ENCODE results near the gene ZNF214. TPM values are rescaled to one million over a fixed set of nuclear protein-coding genes. Genes with fewer than 3 reads are reported as not detected.

ZNF214 gene
- total RNA-seq, 2 experiments from 2014 or later: not detected

DNA sequence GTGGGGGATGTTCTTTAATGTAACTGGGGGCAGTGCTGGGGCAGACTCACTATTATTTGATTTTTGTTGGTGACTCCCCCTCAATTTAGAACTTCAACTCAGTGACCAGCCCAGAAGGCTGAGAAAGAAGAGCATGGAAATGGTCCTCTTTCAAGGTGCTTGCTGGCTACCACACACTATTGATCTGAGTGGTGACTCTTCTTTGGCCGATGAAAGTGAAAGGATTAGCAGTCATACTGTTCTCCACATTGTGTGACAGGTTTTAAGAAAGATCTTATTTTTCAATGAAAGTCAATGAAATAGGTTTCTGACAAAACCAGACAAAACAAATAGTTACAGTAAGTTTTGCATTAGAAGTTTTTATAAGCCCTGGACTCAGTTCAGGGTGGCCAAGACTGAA lies 30.0 kb upstream of the ZNF214 start:
- POLR2A ChIA-PET: interaction anchor here (0.6 kb wide), 1 partner anchor 250 kb away, joined by 4 read pairs; no protein-coding TSS in a partner anchor
- DNase-seq: no peak
- no peak for ATAC-seq
- Mint-ChIP-seq H3K27me3 (peaks cover 3% of the 10 kb centered on the region), H3K36me3 (ENCODE audit: low read depth) (no peaks in the 10 kb centered on the region), H3K4me1 (ENCODE audit: low read depth) (no peaks in the 10 kb centered on the region), H3K4me3 (no peak overlapping the region), H3K9me3 (no peaks in the 10 kb centered on the region), H3K27ac (no peak overlapping the region)
- TF ChIP-seq, protein P1, sequence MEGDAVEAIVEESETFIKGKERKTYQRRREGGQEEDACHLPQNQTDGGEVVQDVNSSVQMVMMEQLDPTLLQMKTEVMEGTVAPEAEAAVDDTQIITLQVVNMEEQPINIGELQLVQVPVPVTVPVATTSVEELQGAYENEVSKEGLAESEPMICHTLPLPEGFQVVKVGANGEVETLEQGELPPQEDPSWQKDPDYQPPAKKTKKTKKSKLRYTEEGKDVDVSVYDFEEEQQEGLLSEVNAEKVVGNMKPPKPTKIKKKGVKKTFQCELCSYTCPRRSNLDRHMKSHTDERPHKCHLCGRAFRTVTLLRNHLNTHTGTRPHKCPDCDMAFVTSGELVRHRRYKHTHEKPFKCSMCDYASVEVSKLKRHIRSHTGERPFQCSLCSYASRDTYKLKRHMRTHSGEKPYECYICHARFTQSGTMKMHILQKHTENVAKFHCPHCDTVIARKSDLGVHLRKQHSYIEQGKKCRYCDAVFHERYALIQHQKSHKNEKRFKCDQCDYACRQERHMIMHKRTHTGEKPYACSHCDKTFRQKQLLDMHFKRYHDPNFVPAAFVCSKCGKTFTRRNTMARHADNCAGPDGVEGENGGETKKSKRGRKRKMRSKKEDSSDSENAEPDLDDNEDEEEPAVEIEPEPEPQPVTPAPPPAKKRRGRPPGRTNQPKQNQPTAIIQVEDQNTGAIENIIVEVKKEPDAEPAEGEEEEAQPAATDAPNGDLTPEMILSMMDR (IDR thresholded peaks at IDR 0.05): no peak
- CTCF ChIA-PET: no interaction called here
- intact Hi-C loops (cut with micrococcal nuclease): no loop called here

DNA sequence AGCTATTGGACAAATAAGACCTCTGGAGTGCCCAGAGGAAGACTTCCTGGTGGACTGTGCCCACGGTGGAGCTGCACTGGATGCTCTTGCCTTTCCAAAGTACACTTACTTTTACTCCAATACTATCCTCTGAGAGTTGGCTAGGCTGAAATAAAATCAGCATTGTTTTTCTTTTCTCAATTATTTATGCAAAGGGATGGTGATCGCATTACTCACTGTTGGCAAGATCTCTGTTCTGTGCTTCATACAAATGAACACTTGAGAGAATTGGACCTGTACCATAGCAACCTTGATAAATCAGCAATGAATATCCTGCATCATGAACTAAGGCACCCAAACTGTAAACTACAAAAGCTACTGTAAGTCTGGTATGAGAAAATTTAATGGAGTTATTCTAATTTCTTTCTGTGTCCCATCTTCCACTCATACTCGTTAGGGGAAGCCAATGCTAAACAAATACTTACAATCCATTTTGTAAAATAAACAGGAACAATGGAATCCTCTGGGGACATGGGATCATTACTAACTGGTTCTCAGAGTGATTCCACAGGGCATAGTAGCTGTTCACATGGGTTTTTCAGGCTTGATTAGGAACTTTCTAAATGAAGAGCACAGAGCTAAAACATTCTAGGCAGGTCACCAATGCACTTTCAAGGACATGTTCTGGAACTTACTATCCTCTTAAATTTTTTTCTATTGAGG lies 26.5 kb upstream of the ZNF214 start:
- Mint-ChIP-seq H3K4me3 (no peak overlapping the region), H3K27ac (no peak overlapping the region), H3K36me3 (ENCODE audit: low read depth) (no peaks in the 10 kb centered on the region), H3K27me3 (peaks cover 6% of the 10 kb centered on the region), H3K4me1 (ENCODE audit: low read depth) (no peaks in the 10 kb centered on the region), H3K9me3 (no peaks in the 10 kb centered on the region)
- CTCF ChIA-PET: interaction anchor here (0.8 kb wide), 1 partner anchor 308 kb away, joined by 3 read pairs; no protein-coding TSS in a partner anchor
- DNase-seq (no peak), ATAC-seq (no peak)
- TF ChIP-seq, protein P1 (IDR thresholded peaks at IDR 0.05): no peak
- intact Hi-C loops (cut with micrococcal nuclease): no loop called here
- POLR2A ChIA-PET: no interaction called here

DNA sequence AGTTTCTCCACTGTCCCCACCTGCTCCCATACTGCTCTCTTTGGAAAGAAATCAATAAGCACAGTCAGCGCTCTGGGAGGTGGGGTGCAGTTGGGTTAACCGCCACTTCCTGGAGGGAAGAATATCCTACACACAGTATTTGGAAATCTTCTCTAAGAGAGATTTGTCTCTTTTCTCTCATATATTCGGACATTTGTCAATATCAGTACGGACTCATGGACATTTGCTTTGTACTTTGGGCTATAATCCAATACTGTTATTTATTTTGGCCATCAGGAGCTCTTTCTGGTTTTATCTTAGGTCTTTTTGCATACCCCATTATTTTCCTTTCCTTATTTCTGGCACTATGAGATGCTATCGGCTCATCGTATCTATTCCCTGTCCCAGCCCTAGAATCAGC lies 13.9 kb upstream of the ZNF214 start:
- Mint-ChIP-seq H3K4me3 (no peak overlapping the region), H3K4me1 (ENCODE audit: low read depth) (no peaks in the 10 kb centered on the region)

DNA sequence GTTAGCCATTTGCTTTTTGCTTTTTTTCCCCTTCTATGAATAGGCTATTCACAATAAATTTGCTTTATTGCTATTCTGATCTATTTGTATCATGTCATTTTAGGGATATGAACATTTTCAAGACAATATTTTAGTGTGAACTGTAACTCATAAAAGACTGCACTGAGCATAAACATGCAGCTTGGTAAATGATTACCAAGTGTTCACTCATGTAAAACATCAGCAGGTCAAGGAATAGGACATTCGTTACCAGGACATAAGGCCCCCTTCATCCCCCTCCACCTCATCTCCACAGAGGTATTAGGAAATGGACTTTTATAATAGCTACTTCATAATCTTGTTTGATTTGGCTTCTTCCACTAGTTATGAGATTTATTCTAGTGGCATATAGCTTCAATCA lies 12.5 kb upstream of the ZNF214 start:
- no peaks in the 10 kb centered on the region for H3K4me1 Mint-ChIP-seq (ENCODE audit: low read depth)
- CTCF ChIA-PET: no interaction called here
- DNase-seq (no peak), ATAC-seq (no peak)
- intact Hi-C loops (cut with micrococcal nuclease): no loop called here
- no peak overlapping the region for H3K4me3 Mint-ChIP-seq
- no peaks in the 10 kb centered on the region for H3K27me3 Mint-ChIP-seq
- TF ChIP-seq, protein P1 (IDR thresholded peaks at IDR 0.05): no peak
- no peaks in the 10 kb centered on the region for H3K9me3 Mint-ChIP-seq
- no peak overlapping the region for H3K27ac Mint-ChIP-seq
- no peaks in the 10 kb centered on the region for H3K36me3 Mint-ChIP-seq (ENCODE audit: low read depth)
- POLR2A ChIA-PET: no interaction called here

More for the DNA sequence above, 13.9 kb upstream of the ZNF214 start:
- no peak overlapping the region for H3K27ac Mint-ChIP-seq
- DNase-seq (no peak), ATAC-seq (no peak)
- ChIA-PET CTCF (no interaction called here), POLR2A (no interaction called here)
- intact Hi-C loops (cut with micrococcal nuclease): no loop called here
- TF ChIP-seq, protein P1 (IDR thresholded peaks at IDR 0.05): no peak
- H3K27me3 Mint-ChIP-seq: no peaks in the 10 kb centered on the region
- H3K9me3 Mint-ChIP-seq: no peaks in the 10 kb centered on the region
- no peaks in the 10 kb centered on the region for H3K36me3 Mint-ChIP-seq (ENCODE audit: low read depth)

DNA sequence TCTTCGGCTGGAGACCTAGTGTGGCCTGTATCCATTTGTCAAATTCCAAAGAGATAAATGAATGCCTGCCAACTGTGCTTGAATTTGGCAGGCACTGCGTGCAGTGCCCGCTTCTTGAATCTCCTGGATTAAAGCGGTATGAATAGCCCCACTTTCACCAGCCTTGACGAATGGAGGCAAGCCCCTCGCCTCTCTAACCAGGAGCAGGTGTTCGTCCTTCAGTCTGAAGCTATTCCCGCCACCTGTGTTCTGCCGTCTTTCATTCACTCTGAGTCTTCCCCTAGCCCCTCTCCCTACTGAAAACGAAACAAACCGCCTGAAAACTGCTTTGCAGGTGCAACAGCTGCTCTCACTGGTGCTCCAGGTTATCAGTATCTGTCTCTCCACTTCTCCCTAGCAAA lies 11.3 kb upstream of the ZNF214 start:
- no peaks in the 10 kb centered on the region for H3K9me3 Mint-ChIP-seq
- H3K4me3 Mint-ChIP-seq: no peak overlapping the region
- ATAC-seq: no peak
- CTCF ChIA-PET: no interaction called here
- DNase-seq: no peak
- H3K36me3 Mint-ChIP-seq (ENCODE audit: low read depth): no peaks in the 10 kb centered on the region
- TF ChIP-seq, protein P1 (IDR thresholded peaks at IDR 0.05): no peak
- no peaks in the 10 kb centered on the region for H3K27me3 Mint-ChIP-seq
- intact Hi-C loops (cut with micrococcal nuclease): no loop called here
- POLR2A ChIA-PET: no interaction called here
- no peaks in the 10 kb centered on the region for H3K4me1 Mint-ChIP-seq (ENCODE audit: low read depth)
- no peak overlapping the region for H3K27ac Mint-ChIP-seq

Measured in activated CD8-positive, alpha-beta T cell treated with anti-CD3 and anti-CD28 coated beads for 36 hours (primary cell).